ENCODE measurements around the gene APEH. TPM values are rescaled to one million over a fixed set of nuclear protein-coding genes. Genes with fewer than 3 reads are reported as not detected.
"Not testable (repeated sequence)": the region's sequence is repeated elsewhere in the genome, so short reads cannot be mapped to it uniquely, and the experiment has no call there.

APEH gene
- total RNA-seq, 1 donor from 2014 or later, result 141 TPM

GRCh38 chr3:49689046-49689907 is 15.1 kb downstream of the APEH start, which contains the start of the genes MST1 and RNF123:
TSS of gene MST1 (minus strand) at chr3:49689474. CDS start at chr3:49688691, 783 bp downstream.
TSS of gene RNF123 (plus strand) at chr3:49689557. CDS start at chr3:49691166, 1,609 bp downstream.
- H3K4me3 Mint-ChIP-seq, result peak within 1 kb of the TSS; percentile 96
- no peaks in the 10 kb centered on the region for H3K36me3 Mint-ChIP-seq
- no peaks in the 10 kb centered on the region for H3K9me3 Mint-ChIP-seq
- peak within 1 kb of the TSS; percentile 93 for H3K27ac Mint-ChIP-seq
- peaks cover 11% of the 10 kb centered on the region for H3K4me1 Mint-ChIP-seq (ENCODE audit: unreplicated experiment)
- TF ChIP-seq, protein P1, sequence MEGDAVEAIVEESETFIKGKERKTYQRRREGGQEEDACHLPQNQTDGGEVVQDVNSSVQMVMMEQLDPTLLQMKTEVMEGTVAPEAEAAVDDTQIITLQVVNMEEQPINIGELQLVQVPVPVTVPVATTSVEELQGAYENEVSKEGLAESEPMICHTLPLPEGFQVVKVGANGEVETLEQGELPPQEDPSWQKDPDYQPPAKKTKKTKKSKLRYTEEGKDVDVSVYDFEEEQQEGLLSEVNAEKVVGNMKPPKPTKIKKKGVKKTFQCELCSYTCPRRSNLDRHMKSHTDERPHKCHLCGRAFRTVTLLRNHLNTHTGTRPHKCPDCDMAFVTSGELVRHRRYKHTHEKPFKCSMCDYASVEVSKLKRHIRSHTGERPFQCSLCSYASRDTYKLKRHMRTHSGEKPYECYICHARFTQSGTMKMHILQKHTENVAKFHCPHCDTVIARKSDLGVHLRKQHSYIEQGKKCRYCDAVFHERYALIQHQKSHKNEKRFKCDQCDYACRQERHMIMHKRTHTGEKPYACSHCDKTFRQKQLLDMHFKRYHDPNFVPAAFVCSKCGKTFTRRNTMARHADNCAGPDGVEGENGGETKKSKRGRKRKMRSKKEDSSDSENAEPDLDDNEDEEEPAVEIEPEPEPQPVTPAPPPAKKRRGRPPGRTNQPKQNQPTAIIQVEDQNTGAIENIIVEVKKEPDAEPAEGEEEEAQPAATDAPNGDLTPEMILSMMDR (conservative IDR thresholded peaks at IDR 0.05), result peak; percentile 60
- H3K27me3 Mint-ChIP-seq, result no peaks in the 10 kb centered on the region
- DNase-seq (ENCODE audit: extremely low spot score, unreplicated experiment), result peak; percentile 95

- Mint-ChIP-seq H3K27ac (peak overlapping the region; percentile 93), H3K4me1 (ENCODE audit: unreplicated experiment) (peaks cover 11% of the 10 kb centered on the region), H3K4me3 (peak overlapping the region; percentile 96)
- DNase-seq (ENCODE audit: extremely low spot score, unreplicated experiment); H3K27me3 Mint-ChIP-seq; H3K36me3 Mint-ChIP-seq; H3K9me3 Mint-ChIP-seq: not testable (repeated sequence)
Observed at GRCh38 chr3:49689908-49690624, 15.9 kb downstream of the APEH start.

GRCh38 chr3:49690856-49691255 is 16.7 kb downstream of the APEH start:
- H3K27me3 Mint-ChIP-seq; H3K9me3 Mint-ChIP-seq; H3K27ac Mint-ChIP-seq; DNase-seq (ENCODE audit: extremely low spot score, unreplicated experiment); H3K36me3 Mint-ChIP-seq: not testable (repeated sequence)
- H3K4me3 Mint-ChIP-seq, result peak overlapping the region; percentile 96
- peaks cover 11% of the 10 kb centered on the region for H3K4me1 Mint-ChIP-seq (ENCODE audit: unreplicated experiment)

GRCh38 chr3:49691481-49691880 is 17.3 kb downstream of the APEH start:
- not testable (repeated sequence) for H3K36me3 Mint-ChIP-seq; H3K9me3 Mint-ChIP-seq; H3K27me3 Mint-ChIP-seq; H3K27ac Mint-ChIP-seq; DNase-seq (ENCODE audit: extremely low spot score, unreplicated experiment)
- Mint-ChIP-seq H3K4me3 (peak overlapping the region; percentile 39), H3K4me1 (ENCODE audit: unreplicated experiment) (peaks cover 11% of the 10 kb centered on the region)

DNA sequence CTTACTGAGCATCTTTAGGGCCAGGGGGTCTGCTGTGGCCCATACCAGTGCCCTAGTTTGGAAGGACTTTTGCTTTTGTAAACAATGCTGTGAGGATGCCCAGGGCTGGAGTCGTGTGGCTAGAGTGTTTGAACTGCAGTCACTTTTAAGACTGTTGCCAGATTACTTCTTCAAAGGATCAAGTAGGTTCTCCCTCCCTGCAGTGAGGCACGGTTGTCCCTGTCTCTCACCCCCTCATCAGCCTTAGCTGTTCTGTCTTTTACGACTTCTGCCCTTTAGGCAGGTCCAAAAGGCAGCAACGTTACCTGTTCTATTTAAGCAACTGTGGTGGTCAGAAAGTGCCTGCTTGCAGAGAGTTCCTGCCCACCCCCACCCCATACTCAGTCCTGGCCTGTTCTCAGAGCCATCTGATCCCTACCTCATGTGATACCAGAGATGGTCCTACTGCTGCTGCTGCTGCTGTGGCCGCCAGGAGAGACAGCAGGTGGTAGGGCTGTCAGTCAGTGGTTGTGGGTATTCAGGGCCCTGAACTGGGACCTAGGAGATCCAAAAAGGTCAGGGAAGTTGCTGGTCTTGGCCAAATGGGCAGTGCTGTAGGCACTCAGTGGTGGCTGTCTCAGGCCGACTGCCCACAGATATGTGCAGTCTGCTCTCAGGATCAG is 20.4 kb downstream of the APEH start:
- not testable (repeated sequence) for H3K4me1 Mint-ChIP-seq (ENCODE audit: unreplicated experiment); H3K4me3 Mint-ChIP-seq; DNase-seq (ENCODE audit: extremely low spot score, unreplicated experiment); H3K27me3 Mint-ChIP-seq; H3K36me3 Mint-ChIP-seq; H3K9me3 Mint-ChIP-seq; H3K27ac Mint-ChIP-seq

- not testable (repeated sequence) for H3K27ac Mint-ChIP-seq; H3K4me3 Mint-ChIP-seq; H3K27me3 Mint-ChIP-seq; H3K36me3 Mint-ChIP-seq; H3K9me3 Mint-ChIP-seq; DNase-seq (ENCODE audit: extremely low spot score, unreplicated experiment); H3K4me1 Mint-ChIP-seq (ENCODE audit: unreplicated experiment)
Observed at GRCh38 chr3:49695350-49696015, 21.3 kb downstream of the APEH start.

GRCh38 chr3:49699281-49699979 is 25.3 kb downstream of the APEH start:
- no peaks in the 10 kb centered on the region for H3K36me3 Mint-ChIP-seq
- no peaks in the 10 kb centered on the region for H3K9me3 Mint-ChIP-seq
- no peaks in the 10 kb centered on the region for H3K27me3 Mint-ChIP-seq
- DNase-seq (ENCODE audit: extremely low spot score, unreplicated experiment), result no peak
- no peaks in the 10 kb centered on the region for H3K4me1 Mint-ChIP-seq (ENCODE audit: unreplicated experiment)
- TF ChIP-seq, protein P1 (conservative IDR thresholded peaks at IDR 0.05), result no peak
- H3K4me3 Mint-ChIP-seq, result no peak overlapping the region
- H3K27ac Mint-ChIP-seq, result no peak overlapping the region

Measured in type B pancreatic cell (in vitro differentiated cells).